ENCODE measurements around the gene ZNF764. TPM values are rescaled to one million over a fixed set of nuclear protein-coding genes. Genes with fewer than 3 reads are reported as not detected.
"Not testable (repeated sequence)": the region's sequence is repeated elsewhere in the genome, so short reads cannot be mapped to it uniquely, and the experiment has no call there.

The ZNF764 gene
- total RNA-seq, 1 donor from 2014 or later = 21.2 TPM

GRCh38 chr16:30553393-30553899, 4.7 kb downstream of the ZNF764 start:
- Mint-ChIP-seq H3K4me1 (ENCODE audit: low read depth) (peaks cover 55% of the 10 kb centered on the region), H3K4me3 (peak overlapping the region; percentile 19), H3K27me3 (ENCODE audit: insufficient read depth) (no peaks in the 10 kb centered on the region), H3K27ac (peak overlapping the region; percentile 93), H3K9me3 (no peaks in the 10 kb centered on the region), H3K36me3 (ENCODE audit: low read depth) (peaks cover 27% of the 10 kb centered on the region)
- no peak for DNase-seq (ENCODE audit: low spot score)
- intact Hi-C loops (cut with micrococcal nuclease) = loop anchor here (5.0 kb wide), 1 partner anchor 34 kb away; the partner anchor contains the start of gene ZNF785

GRCh38 chr16:30552956-30553355, 5.2 kb downstream of the ZNF764 start:
- Mint-ChIP-seq H3K9me3 (no peaks in the 10 kb centered on the region), H3K36me3 (ENCODE audit: low read depth) (peaks cover 27% of the 10 kb centered on the region), H3K4me3 (peak overlapping the region; percentile 59), H3K27ac (peak overlapping the region; percentile 93), H3K4me1 (ENCODE audit: low read depth) (peaks cover 56% of the 10 kb centered on the region), H3K27me3 (ENCODE audit: insufficient read depth) (no peaks in the 10 kb centered on the region)
- DNase-seq (ENCODE audit: low spot score) = no peak
- intact Hi-C loops (cut with micrococcal nuclease) = loop anchor here (1.0 to 5.0 kb wide), 2 partner anchors 34 to 195 kb away; partner anchors contain the start of genes PHKG2 and ZNF785

- H3K4me3 Mint-ChIP-seq = peak overlapping the region; percentile 59
- no peaks in the 10 kb centered on the region for H3K27me3 Mint-ChIP-seq (ENCODE audit: insufficient read depth)
- peak; percentile 66 for DNase-seq (ENCODE audit: low spot score)
- no peaks in the 10 kb centered on the region for H3K9me3 Mint-ChIP-seq
- peaks cover 27% of the 10 kb centered on the region for H3K36me3 Mint-ChIP-seq (ENCODE audit: low read depth)
- peak overlapping the region; percentile 93 for H3K27ac Mint-ChIP-seq
- H3K4me1 Mint-ChIP-seq (ENCODE audit: low read depth) = peaks cover 56% of the 10 kb centered on the region
- intact Hi-C loops (cut with micrococcal nuclease) = loop anchor here (1.0 to 5.0 kb wide), 5 partner anchors 16 to 197 kb away; partner anchors contain the start of genes PHKG2 and ZNF785
Observed at GRCh38 chr16:30551781-30552180, 6.4 kb downstream of the ZNF764 start.

DNA sequence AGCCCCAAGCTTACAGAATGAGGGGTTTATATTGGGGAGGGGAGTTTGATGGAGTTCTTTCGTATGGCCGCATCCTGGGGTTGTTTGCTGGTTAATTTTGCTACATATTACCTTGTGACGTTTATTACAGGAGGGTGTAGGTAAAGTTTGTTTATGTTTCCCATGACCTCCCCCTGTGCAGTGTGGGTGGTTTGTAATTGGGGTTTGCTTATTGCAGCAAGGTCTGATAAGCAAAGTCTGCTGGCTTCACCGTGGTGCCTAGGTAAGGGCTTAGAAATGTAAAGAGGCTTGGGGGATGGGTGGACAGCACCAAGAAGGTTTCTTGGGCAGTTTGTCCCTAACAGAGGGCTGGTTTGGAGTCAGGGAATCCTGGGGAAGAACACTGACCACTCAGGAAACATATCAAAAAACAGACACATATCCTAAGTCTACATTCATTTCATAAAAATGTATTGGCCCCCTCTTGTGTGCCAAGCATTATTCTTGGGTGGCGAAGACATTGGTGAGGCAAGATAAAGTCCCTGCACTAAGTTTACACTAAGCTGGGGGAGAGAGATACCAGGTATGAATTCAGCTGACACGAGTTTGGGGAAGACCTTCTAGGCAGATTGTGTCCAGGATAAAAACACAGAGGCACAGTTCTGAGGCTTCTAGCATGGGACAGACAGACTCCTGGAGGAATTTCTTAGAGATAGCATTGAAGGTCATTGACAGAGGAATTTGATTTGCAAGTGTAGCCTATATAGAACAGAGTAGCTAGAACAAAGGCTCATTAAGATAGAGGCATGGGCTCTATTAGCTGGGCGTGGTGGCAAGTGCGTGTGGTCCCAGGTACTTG, 9.5 kb downstream of the ZNF764 start:
- Mint-ChIP-seq H3K27me3 (ENCODE audit: insufficient read depth) (no peaks in the 10 kb centered on the region), H3K4me1 (ENCODE audit: low read depth) (peaks cover 41% of the 10 kb centered on the region), H3K36me3 (ENCODE audit: low read depth) (peaks cover 13% of the 10 kb centered on the region), H3K27ac (peak overlapping the region; percentile 7), H3K9me3 (no peaks in the 10 kb centered on the region), H3K4me3 (no peak overlapping the region)
- DNase-seq (ENCODE audit: low spot score) = no peak
- intact Hi-C loops (cut with micrococcal nuclease) = no loop called here

GRCh38 chr16:30546115-30546514, 12.1 kb downstream of the ZNF764 start:
- Mint-ChIP-seq H3K4me3 (no peak overlapping the region), H3K36me3 (ENCODE audit: low read depth) (no peaks in the 10 kb centered on the region), H3K27me3 (ENCODE audit: insufficient read depth) (no peaks in the 10 kb centered on the region), H3K27ac (no peak overlapping the region), H3K4me1 (ENCODE audit: low read depth) (peaks cover 16% of the 10 kb centered on the region), H3K9me3 (no peaks in the 10 kb centered on the region)
- intact Hi-C loops (cut with micrococcal nuclease) = no loop called here
- DNase-seq (ENCODE audit: low spot score) = no peak

DNA sequence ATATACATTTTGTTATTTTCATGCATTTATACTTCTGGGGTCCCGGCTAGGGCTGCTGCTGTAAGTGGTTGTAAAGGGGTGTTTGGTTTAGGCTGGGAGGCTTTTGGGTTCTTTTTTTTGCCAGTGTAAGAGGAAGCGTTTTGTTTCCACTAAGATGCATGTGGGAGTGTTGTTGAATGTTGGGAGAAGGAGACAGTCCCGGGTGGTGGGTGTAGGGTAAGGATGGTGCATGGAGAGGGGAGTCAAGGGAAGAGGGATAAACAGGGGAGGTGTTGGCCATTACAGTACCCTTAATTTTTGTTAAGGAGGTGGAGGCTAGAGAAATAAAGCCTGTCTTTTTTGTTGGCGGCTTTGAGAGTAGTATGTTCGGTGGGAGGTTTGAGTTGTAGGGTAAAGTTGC, 15.1 kb downstream of the ZNF764 start:
- intact Hi-C loops (cut with micrococcal nuclease) = no loop called here
- Mint-ChIP-seq H3K36me3 (ENCODE audit: low read depth) (peaks cover 2% of the 10 kb centered on the region), H3K4me1 (ENCODE audit: low read depth) (no peaks in the 10 kb centered on the region), H3K4me3 (no peak overlapping the region), H3K9me3 (no peaks in the 10 kb centered on the region), H3K27ac (no peak overlapping the region), H3K27me3 (ENCODE audit: insufficient read depth) (no peaks in the 10 kb centered on the region)
- no peak for DNase-seq (ENCODE audit: low spot score)

DNA sequence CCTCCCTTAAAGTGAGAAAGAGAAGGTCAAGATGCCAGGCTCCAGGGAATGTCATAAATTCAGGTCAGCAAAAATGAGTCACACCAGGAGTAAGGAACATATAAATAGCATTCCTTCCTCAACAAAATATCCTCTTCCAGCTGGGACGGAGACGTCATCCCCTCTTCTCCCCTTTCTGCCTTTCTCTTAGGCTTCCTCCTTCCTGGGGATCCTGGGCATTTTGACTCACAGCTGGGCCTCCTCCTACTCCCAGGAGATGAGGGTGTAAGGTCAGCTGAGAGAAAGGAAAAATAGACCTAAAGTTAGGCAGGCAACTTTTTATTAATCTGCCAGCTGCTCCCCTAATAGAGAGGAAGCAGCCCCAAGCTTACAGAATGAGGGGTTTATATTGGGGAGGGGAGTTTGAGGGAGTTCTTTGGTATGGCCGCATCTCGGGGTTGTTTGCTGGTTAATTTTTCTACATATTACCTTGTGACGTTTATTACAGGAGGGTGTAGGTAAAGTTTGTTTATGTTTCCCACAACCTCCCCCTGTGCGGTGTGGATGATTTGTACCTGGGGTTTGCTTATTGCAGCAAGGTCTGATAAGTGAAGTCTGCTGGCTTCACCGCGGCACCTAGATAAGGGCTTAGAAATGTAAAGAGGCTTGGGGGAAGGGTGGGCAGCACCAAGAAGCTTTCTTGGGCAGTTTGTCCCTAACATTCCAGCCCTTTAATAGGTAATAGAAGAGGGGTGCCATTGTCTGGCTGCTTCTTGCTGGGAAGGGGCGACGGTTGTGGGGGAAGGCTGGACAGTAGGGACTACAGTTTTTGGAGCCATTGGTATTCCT, 16.5 kb downstream of the ZNF764 start:
- no peak for DNase-seq (ENCODE audit: low spot score)
- Mint-ChIP-seq H3K27ac (no peak overlapping the region), H3K9me3 (no peaks in the 10 kb centered on the region), H3K4me1 (ENCODE audit: low read depth) (peaks cover 12% of the 10 kb centered on the region), H3K4me3 (no peak overlapping the region), H3K36me3 (ENCODE audit: low read depth) (peaks cover 8% of the 10 kb centered on the region), H3K27me3 (ENCODE audit: insufficient read depth) (no peaks in the 10 kb centered on the region)
- intact Hi-C loops (cut with micrococcal nuclease) = no loop called here

DNA sequence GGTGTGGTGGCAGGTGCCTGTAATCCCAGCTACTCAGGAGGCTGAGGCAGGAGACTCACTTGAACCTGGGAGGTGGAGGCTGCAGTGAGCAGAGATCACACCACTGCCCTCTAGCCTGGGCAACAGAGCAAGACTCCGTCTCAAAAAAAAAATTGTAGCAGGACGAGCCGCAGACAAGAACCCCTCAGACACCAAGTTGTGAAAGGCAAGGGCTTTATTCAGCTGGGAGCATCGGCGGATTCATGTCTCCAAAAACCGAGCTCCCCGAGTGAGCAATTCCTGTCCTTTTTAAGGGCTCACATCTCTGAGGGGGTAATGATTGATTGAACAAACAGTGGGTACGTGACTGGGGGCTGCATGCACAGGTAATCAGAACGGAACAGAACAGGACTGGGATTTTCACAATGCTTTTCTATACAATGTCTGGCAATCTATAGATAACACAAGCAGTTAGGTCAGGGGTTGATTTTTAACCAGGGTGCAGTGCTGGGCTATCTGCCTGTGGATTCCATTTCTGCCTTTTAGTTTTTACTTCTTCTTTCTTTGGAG, 17.2 kb downstream of the ZNF764 start:
- H3K9me3 Mint-ChIP-seq; H3K27ac Mint-ChIP-seq; intact Hi-C loops (cut with micrococcal nuclease); H3K27me3 Mint-ChIP-seq (ENCODE audit: insufficient read depth); DNase-seq (ENCODE audit: low spot score); H3K4me3 Mint-ChIP-seq: not testable (repeated sequence)
- Mint-ChIP-seq H3K36me3 (ENCODE audit: low read depth) (peaks cover 12% of the 10 kb centered on the region), H3K4me1 (ENCODE audit: low read depth) (peaks cover 19% of the 10 kb centered on the region)

- H3K27me3 Mint-ChIP-seq (ENCODE audit: insufficient read depth); intact Hi-C loops (cut with micrococcal nuclease): not testable (repeated sequence)
Observed at GRCh38 chr16:30539986-30540526, 18.1 kb downstream of the ZNF764 start.

DNA sequence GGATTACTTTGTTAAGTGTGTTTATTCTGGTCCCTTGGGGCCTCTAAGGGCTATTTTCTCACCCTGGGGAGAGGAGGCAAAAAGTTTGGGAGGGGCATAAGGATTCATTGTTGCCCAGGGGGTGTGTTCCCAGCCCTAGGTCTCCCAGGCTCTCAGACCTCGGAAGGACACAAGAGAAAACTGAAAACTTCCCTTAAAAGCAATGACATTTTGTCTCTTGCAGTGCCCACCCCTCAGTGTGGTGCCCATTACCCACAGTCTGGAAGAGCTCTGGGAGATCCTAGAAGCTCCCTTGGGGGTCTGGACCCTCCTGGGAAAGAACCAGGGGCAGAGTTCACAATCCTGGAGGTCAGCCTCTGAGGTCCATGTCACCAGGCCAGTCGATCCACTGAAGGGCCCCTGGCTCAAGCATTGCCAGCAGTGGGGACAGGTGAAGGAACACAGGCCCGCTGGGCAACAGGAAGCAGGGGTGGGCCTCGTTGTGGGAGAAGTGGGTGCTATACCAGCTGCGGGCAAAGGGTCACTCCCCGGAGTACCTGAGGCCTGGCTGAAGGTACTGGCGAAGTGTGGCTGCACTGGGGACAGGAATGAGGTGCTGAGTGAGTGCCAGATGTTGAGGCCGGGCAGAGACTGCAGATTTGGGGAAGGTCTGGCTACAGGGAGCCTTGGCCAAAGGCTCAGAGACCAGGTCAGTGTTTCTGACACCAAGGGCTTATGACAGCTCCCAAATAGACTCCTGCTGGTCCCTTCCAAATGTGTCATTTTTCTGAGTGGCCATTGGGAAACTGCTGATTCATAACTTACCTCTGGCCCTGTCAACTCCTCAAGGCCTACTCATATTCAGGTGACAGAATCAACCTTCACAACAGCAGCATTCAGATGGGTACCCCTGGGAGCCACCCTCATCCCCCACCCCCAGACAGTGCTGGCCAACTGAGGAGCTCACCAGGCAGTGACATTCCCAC, 18.9 kb downstream of the ZNF764 start:
- Mint-ChIP-seq H3K9me3 (no peaks in the 10 kb centered on the region), H3K4me3 (no peak overlapping the region), H3K27ac (no peak overlapping the region), H3K4me1 (ENCODE audit: low read depth) (peaks cover 22% of the 10 kb centered on the region), H3K36me3 (ENCODE audit: low read depth) (peaks cover 12% of the 10 kb centered on the region), H3K27me3 (ENCODE audit: insufficient read depth) (no peaks in the 10 kb centered on the region)
- no peak for DNase-seq (ENCODE audit: low spot score)
- intact Hi-C loops (cut with micrococcal nuclease) = no loop called here

More at GRCh38 chr16:30539986-30540526, 18.1 kb downstream of the ZNF764 start:
- not testable (repeated sequence) for H3K4me3 Mint-ChIP-seq; H3K9me3 Mint-ChIP-seq; H3K27ac Mint-ChIP-seq; DNase-seq (ENCODE audit: low spot score)
- Mint-ChIP-seq H3K4me1 (ENCODE audit: low read depth) (peaks cover 22% of the 10 kb centered on the region), H3K36me3 (ENCODE audit: low read depth) (peaks cover 12% of the 10 kb centered on the region)

DNA sequence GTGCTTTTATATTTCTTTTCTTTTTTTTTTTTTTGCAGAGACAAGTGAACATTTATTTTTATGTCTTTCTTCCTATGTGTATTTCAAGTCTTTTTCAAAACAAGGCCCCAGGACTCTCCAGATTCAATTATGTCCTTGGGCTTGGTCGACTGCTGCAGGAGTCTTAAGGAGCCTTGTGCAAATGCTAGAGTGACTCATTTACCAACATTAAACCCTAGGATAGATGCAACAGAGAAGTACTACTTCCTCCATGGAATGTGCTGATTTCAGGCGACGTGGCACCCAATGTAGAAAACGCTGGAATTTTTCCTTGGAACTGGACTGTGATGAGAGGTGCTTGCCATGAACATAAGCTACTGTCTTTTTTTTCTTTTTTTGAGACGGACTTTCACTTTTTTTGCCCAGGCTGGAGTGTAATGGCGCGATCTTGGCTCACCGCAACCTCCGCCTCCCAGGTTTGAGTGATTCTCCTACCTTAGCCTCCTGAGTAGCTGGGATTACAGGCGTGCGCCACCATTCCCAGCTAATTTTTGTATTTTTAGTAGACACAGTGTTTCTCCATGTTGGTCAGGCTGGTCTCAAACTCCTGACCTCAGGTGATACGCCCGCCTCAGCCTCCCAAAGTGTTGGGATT, 21.7 kb downstream of the ZNF764 start:
- H3K36me3 Mint-ChIP-seq (ENCODE audit: low read depth) = peaks cover 16% of the 10 kb centered on the region
- peak overlapping the region; percentile 99 for H3K27ac Mint-ChIP-seq
- peaks cover 22% of the 10 kb centered on the region for H3K4me1 Mint-ChIP-seq (ENCODE audit: low read depth)
- DNase-seq (ENCODE audit: low spot score); intact Hi-C loops (cut with micrococcal nuclease); H3K9me3 Mint-ChIP-seq; H3K27me3 Mint-ChIP-seq (ENCODE audit: insufficient read depth): not testable (repeated sequence)
- H3K4me3 Mint-ChIP-seq = peak overlapping the region; percentile 98

Data from activated T-helper 1 cell treated with anti-CD3 and anti-CD28 coated beads, Interleukin-12 subunit alpha, Interleukin-12 subunit beta, Interleukin-2, Interleukin-4 antibody, amounts not matched to agents 30 ng/mL and 10 ng/mL and 1 ng/mL, durations not matched to agents 14 hours and 24 hours and 36 hours (primary cell).